ENCODE measurements around the gene P2RY14. TPM values are rescaled to one million over a fixed set of nuclear protein-coding genes. Genes with fewer than 3 reads are reported as not detected.
A peak's percentile ranks its signal among the peaks of the same experiment; 100 is the strongest.
"Not testable (repeated sequence)": the region's sequence is repeated elsewhere in the genome, so short reads cannot be mapped to it uniquely, and the experiment has no call there.

Gene P2RY14
- total and polyA plus RNA-seq, 3 experiments from 2014 or later: 0.84 to 4.3 (median 1.3) TPM

DNA sequence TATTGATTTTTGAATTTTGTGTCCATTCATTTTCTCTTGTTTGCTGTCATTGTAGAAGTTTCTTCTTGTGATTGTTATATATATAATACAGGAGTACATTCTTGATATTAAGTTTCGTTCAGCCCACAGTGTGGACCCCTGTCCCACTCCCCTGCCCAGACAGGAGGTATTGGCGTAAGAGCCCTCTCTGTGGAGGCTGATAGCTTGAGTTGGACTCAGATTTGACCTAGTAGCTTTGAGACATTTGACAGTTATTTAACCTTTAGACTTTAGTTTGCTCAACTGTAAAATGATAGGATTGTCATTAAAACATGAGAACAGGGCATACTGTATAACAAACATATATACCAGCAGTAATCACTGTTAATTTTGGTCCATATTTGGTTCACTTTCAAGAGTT is 102.4 kb downstream of the P2RY14 start:
- no peak overlapping the region for H3K4me3 ChIP-seq (ENCODE audit: low read length)
- CTCF ChIA-PET: no interaction called here
- peaks cover 15% of the 10 kb centered on the region for H3K4me1 ChIP-seq (ENCODE audit: insufficient read depth, low read length)
- H3K27me3 ChIP-seq (ENCODE audit: insufficient read depth, low read length, poor library complexity, severe bottlenecking): no peaks in the 10 kb centered on the region
- no peak overlapping the region for H3K27ac Mint-ChIP-seq
- POLR2A ChIA-PET: no interaction called here
- no peaks in the 10 kb centered on the region for H3K36me3 ChIP-seq (ENCODE audit: insufficient read depth, low read length)
- peaks cover 0 to 4% of the 10 kb centered on the region in 2 donors for H3K27me3 Mint-ChIP-seq
- no peaks in the 10 kb centered on the region for H3K9me3 Mint-ChIP-seq
- no peak overlapping the region for H3K27ac ChIP-seq (ENCODE audit: low read depth, low read length)
- H3K4me3 Mint-ChIP-seq: no peak overlapping the region
- no peak for DNase-seq
- no peaks in the 10 kb centered on the region for H3K36me3 Mint-ChIP-seq
- peaks cover 17 to 23% (median 17%) of the 10 kb centered on the region in 3 donors for H3K4me1 Mint-ChIP-seq
- no peaks in the 10 kb centered on the region for H3K9me3 ChIP-seq (ENCODE audit: low read length)

DNA sequence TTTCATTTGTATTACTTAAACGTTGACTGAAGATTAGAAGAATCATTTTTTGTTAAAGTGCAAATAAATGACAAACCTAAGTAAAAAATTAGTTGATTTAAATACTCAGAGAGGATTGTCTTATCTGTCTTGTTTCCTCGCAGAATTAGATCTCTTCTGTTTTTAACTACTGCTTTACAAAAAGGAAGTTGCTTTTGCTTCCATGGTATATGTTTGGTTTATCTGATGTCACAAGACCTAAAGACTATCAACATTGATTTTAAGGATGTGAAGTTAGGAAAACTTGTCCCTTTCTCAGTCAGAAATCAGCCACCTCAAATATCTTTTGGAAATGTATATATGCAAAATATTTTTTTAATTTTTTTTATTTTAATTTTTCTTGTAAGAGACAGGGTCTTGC is 104.0 kb downstream of the P2RY14 start:
- ChIA-PET CTCF (interaction anchor here (1.4 to 1.9 kb wide), 3 partner anchors 31 to 105 kb away, joined by 3 to 4 read pairs (median 4); no protein-coding TSS in a partner anchor), POLR2A (no interaction called here)
- no peaks in the 10 kb centered on the region for H3K36me3 ChIP-seq (ENCODE audit: insufficient read depth, low read length)
- H3K4me3 ChIP-seq (ENCODE audit: low read length): no peak overlapping the region
- Mint-ChIP-seq H3K27ac (no peak overlapping the region), H3K36me3 (no peaks in the 10 kb centered on the region), H3K4me1 (peaks cover 29 to 38% (median 32%) of the 10 kb centered on the region in 3 donors), H3K9me3 (no peaks in the 10 kb centered on the region), H3K4me3 (no peak overlapping the region), H3K27me3 (no peaks in the 10 kb centered on the region)
- no peak for DNase-seq
- no peak overlapping the region for H3K27ac ChIP-seq (ENCODE audit: low read depth, low read length)
- no peaks in the 10 kb centered on the region for H3K9me3 ChIP-seq (ENCODE audit: low read length)
- no peaks in the 10 kb centered on the region for H3K27me3 ChIP-seq (ENCODE audit: insufficient read depth, low read length, poor library complexity, severe bottlenecking)
- H3K4me1 ChIP-seq (ENCODE audit: insufficient read depth, low read length): peaks cover 30% of the 10 kb centered on the region

DNA sequence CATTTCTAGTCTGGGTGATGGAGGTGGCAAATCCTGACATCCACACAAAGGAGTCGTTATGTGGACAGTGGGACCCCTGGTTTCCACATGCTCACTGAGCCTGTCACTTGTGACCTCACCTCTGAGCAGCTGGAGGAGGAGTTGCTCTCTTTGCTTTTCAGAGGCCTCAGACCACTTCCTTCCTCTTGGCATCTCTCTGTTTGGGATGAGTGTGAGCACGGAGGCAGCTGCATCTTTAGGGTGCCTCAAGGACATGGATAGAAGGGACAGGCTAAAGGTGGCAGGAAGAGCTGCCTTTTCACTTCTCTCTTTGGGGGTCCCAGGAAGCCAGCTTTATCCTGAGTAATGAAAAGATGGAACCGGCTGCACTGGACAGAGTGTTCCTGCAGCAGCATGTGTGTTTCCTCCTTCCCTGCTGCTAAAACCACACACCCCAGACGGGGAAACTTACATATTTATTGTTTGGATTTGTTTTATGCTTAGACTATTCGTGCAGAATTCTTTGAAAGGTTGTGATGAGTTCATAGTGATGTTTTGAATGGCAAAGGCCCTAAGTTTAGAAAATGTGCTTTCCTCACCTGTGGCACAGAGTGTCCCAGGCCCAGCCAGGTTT is 107.1 kb downstream of the P2RY14 start:
- ChIA-PET CTCF (interaction anchor here (0.9 to 2.4 kb wide), 8 partner anchors 30 to 128 kb away, joined by 3 to 11 read pairs (median 3); no protein-coding TSS in a partner anchor), POLR2A (no interaction called here)
- H3K36me3 ChIP-seq (ENCODE audit: insufficient read depth, low read length): no peaks in the 10 kb centered on the region
- peaks cover 30% of the 10 kb centered on the region for H3K4me1 ChIP-seq (ENCODE audit: insufficient read depth, low read length)
- H3K4me3 ChIP-seq (ENCODE audit: low read length): no peak overlapping the region
- Mint-ChIP-seq H3K36me3 (no peaks in the 10 kb centered on the region), H3K4me1 (peaks cover 34 to 48% (median 41%) of the 10 kb centered on the region in 3 donors), H3K27ac (peak overlapping the region; percentile 51 to 94 (median 84)), H3K4me3 (peak overlapping the region in 6 of 7 donors; percentile 61 to 84 (median 72)), H3K27me3 (no peaks in the 10 kb centered on the region), H3K9me3 (no peaks in the 10 kb centered on the region)
- H3K27me3 ChIP-seq (ENCODE audit: insufficient read depth, low read length, poor library complexity, severe bottlenecking): no peaks in the 10 kb centered on the region
- DNase-seq: peak in 3 of 5 donors; percentile 31 to 60 (median 42)
- no peaks in the 10 kb centered on the region for H3K9me3 ChIP-seq (ENCODE audit: low read length)
- H3K27ac ChIP-seq (ENCODE audit: low read depth, low read length): no peak overlapping the region

DNA sequence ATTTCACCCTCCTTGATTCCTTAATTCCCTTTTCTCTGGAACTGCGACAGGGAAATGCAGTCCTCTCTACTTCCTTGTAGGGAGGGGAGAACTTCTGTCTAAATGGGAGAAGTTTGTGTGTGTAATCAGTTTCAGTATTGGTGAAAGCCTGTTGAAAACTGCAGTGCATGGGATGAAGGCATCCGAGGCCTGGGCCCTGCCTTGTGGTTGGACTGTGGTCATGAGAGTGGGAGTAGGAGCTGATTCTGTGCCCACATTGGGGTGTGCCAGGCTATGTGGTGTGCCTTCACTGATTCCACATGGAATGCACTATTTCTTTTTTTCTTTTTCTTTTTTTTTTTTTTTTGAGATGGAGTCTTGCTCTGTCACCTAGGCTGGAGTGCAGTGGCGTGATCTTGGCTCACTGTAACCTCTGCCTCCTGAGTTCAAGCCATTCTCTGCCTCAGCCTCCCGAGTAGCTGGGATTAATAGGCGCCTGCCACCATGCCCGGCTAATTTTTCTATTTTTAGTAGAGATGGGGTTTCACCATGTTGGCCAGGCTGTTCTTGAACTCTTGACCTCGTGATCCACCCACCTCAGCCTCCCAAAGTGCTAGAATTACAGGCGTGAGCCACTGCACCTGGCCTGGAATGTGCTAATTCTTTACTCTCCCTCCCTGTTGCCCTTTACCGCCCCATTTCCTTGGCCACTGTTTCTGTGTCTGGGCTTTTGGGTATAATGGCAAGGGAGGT is 108.2 kb downstream of the P2RY14 start:
- H3K27me3 Mint-ChIP-seq; H3K27ac ChIP-seq (ENCODE audit: low read depth, low read length); H3K9me3 ChIP-seq (ENCODE audit: low read length); H3K9me3 Mint-ChIP-seq; H3K36me3 ChIP-seq (ENCODE audit: insufficient read depth, low read length); DNase-seq; H3K4me3 ChIP-seq (ENCODE audit: low read length); H3K27me3 ChIP-seq (ENCODE audit: insufficient read depth, low read length, poor library complexity, severe bottlenecking); POLR2A ChIA-PET; H3K36me3 Mint-ChIP-seq: not testable (repeated sequence)
- peaks cover 34 to 48% (median 41%) of the 10 kb centered on the region in 3 donors for H3K4me1 Mint-ChIP-seq
- H3K27ac Mint-ChIP-seq: peak overlapping the region; percentile 82 to 94 (median 87)
- peak overlapping the region in 5 of 7 donors; percentile 70 to 84 (median 72) for H3K4me3 Mint-ChIP-seq
- CTCF ChIA-PET: interaction anchor here (0.7 to 3.3 kb wide), 6 partner anchors 31 to 119 kb away, joined by 3 to 54 read pairs (median 4); partner anchors contain the start of gene P2RY14
- H3K4me1 ChIP-seq (ENCODE audit: insufficient read depth, low read length): peaks cover 30% of the 10 kb centered on the region

DNA sequence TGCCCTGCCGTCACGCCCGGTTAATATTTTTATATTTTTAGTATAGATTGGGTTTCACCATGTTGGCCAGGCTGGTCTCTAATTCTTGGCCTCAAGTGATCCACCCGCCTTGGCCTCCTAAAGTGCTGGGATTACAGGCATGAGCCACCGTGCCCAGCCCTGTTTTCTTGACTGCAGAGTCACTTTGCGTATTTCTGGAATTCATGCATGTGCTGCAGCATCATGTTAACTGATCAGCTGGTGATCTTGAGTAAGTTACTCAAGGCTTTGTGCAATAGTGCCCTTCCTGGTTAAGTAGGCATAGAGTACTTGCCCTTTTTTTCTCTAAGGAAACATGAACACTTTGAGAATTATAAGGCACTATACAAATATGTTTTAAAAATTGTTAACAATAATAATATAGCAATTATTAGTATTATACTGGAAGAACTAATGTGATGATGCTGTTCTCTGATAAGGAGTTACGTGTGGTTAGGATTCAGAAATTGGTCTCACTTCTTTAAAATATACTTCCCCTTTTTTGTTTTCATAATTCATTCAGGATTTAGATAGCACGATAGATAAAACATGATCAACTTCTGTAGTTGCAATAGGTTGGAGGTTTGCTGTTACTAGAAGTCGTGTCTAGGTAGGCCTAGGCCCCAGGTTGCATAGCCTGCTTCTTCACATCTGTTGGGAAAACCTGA is 108.9 kb downstream of the P2RY14 start:
- Histone ChIP-seq H3K27me3 (ENCODE audit: insufficient read depth, low read length, poor library complexity, severe bottlenecking) (no peaks in the 10 kb centered on the region), H3K4me1 (ENCODE audit: insufficient read depth, low read length) (peaks cover 30% of the 10 kb centered on the region), H3K27ac (ENCODE audit: low read depth, low read length) (no peak overlapping the region), H3K36me3 (ENCODE audit: insufficient read depth, low read length) (no peaks in the 10 kb centered on the region), H3K9me3 (ENCODE audit: low read length) (no peaks in the 10 kb centered on the region), H3K4me3 (ENCODE audit: low read length) (no peak overlapping the region)
- DNase-seq: no peak
- H3K4me1 Mint-ChIP-seq: peaks cover 34 to 48% (median 41%) of the 10 kb centered on the region in 3 donors
- no peaks in the 10 kb centered on the region for H3K27me3 Mint-ChIP-seq
- H3K4me3 Mint-ChIP-seq: peak overlapping the region in 3 of 7 donors; percentile 16 to 35 (median 18)
- H3K36me3 Mint-ChIP-seq: no peaks in the 10 kb centered on the region
- ChIA-PET CTCF (interaction anchor here (1.0 to 3.4 kb wide), 16 partner anchors 9 to 119 kb away, joined by 3 to 83 read pairs (median 10); partner anchors contain the start of gene P2RY14), POLR2A (no interaction called here)
- H3K27ac Mint-ChIP-seq: peak overlapping the region in 7 of 8 donors; percentile 12 to 94 (median 56)
- H3K9me3 Mint-ChIP-seq: no peaks in the 10 kb centered on the region

DNA sequence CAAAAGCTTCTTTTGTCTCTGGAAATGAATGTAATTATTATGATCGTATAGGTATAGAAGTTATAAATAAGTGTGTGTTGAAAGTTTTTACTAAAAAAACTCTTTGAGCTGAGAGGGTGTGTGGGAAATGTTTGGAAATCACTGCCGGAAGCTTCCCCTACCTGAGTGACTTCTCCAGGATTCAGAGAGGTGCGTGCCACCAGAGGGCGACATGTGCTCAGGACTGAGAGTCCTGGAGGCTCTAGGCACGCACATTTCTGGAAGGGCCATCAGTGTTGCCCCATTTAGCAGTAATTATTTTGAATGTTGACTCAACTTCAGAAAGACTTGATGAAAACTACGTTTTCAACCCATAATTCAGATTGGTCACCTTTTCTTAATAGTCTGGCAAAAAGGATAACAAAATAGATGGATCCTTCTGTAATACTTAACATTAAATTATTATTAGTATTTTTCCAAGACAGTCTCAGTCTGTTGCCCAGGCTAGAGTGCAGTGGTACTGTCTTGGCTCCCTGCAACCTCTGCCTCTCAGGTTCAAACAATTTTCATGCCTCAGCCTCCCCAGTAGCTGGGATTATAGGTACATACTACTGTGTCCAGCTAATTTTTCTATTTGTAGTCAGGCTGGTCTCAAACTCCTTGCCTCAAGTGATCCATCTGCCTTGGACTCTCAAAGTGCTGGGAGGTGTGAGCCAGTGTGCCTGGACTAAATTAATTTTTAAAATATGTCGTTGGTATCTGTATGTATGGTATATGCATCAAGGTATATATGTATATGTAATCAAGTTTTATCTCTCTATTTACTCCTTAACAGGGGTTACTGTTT is 109.9 kb downstream of the P2RY14 start:
- POLR2A ChIA-PET: no interaction called here
- Mint-ChIP-seq H3K36me3 (no peaks in the 10 kb centered on the region), H3K9me3 (no peaks in the 10 kb centered on the region), H3K4me1 (peaks cover 32 to 43% (median 41%) of the 10 kb centered on the region in 3 donors), H3K27ac (peak overlapping the region in 5 of 8 donors; percentile 15 to 55 (median 47)), H3K4me3 (no peak overlapping the region), H3K27me3 (peaks cover 0 to 2% of the 10 kb centered on the region in 2 donors)
- no peaks in the 10 kb centered on the region for H3K27me3 ChIP-seq (ENCODE audit: insufficient read depth, low read length, poor library complexity, severe bottlenecking)
- H3K4me1 ChIP-seq (ENCODE audit: insufficient read depth, low read length): peaks cover 30% of the 10 kb centered on the region
- no peaks in the 10 kb centered on the region for H3K9me3 ChIP-seq (ENCODE audit: low read length)
- DNase-seq: peak; percentile 58 to 86 (median 74)
- H3K27ac ChIP-seq (ENCODE audit: low read depth, low read length): no peak overlapping the region
- H3K36me3 ChIP-seq (ENCODE audit: insufficient read depth, low read length): no peaks in the 10 kb centered on the region
- CTCF ChIA-PET: interaction anchor here (0.6 to 3.4 kb wide), 37 partner anchors 10 to 641 kb away, joined by 3 to 83 read pairs (median 4); partner anchors contain the start of genes GPR171 and P2RY14
- H3K4me3 ChIP-seq (ENCODE audit: low read length): no peak overlapping the region

DNA sequence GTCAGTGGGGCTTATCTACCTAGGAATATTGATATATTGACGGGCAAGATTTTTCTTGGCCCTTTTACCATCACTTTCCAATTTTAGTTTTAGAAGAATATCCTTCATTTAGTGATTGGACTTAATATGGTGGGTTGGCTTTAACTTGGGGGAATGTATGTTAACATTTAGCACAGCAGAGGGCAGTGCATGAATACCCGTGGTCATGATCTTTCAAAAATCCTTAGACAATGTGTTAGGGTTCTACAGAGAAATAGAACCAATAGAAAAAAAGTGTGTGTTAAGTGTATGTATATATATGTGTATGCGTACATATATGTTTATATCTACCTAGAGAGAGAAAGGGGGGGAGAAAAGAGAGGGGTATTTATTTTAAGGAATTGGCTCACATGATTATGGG is 112.2 kb downstream of the P2RY14 start:
- Histone ChIP-seq H3K27ac (ENCODE audit: low read depth, low read length) (no peak overlapping the region), H3K4me3 (ENCODE audit: low read length) (no peak overlapping the region), H3K36me3 (ENCODE audit: insufficient read depth, low read length) (no peaks in the 10 kb centered on the region), H3K4me1 (ENCODE audit: insufficient read depth, low read length) (peaks cover 17% of the 10 kb centered on the region), H3K27me3 (ENCODE audit: insufficient read depth, low read length, poor library complexity, severe bottlenecking) (no peaks in the 10 kb centered on the region), H3K9me3 (ENCODE audit: low read length) (no peaks in the 10 kb centered on the region)
- H3K4me3 Mint-ChIP-seq: no peak overlapping the region
- ChIA-PET CTCF (interaction anchor here (0.9 to 3.4 kb wide), 3 partner anchors 62 to 114 kb away, joined by 3 to 83 read pairs (median 53); partner anchors contain the start of gene P2RY14), POLR2A (no interaction called here)
- H3K9me3 Mint-ChIP-seq: no peaks in the 10 kb centered on the region
- H3K27ac Mint-ChIP-seq: no peak overlapping the region
- peaks cover 19 to 28% (median 26%) of the 10 kb centered on the region in 3 donors for H3K4me1 Mint-ChIP-seq
- peaks cover 2 to 5% of the 10 kb centered on the region in 2 donors for H3K27me3 Mint-ChIP-seq
- DNase-seq: no peak
- H3K36me3 Mint-ChIP-seq: no peaks in the 10 kb centered on the region

Measured in CD8-positive, alpha-beta memory T cell (primary cell).